Neural crest cell (in vitro differentiated cells): Measurements from ENCODE around the gene UTP11. TPM values are rescaled to one million over a fixed set of nuclear protein-coding genes. Genes with fewer than 3 reads are reported as not detected.
"Not testable (repeated sequence)": the region's sequence is repeated elsewhere in the genome, so short reads cannot be mapped to it uniquely, and the experiment has no call there.

Experiments
- DNase-seq: peaks from one replicate; pipeline ENCODE4 v3.0.0; 2021; ENCODE audit warnings: low read depth, mixed read lengths, low spot score
- H3K27ac Mint-ChIP-seq: one replicate; pipeline ENCODE4 v1.8.0; 2021; ENCODE audit warnings: mild to moderate bottlenecking, mixed read lengths; ENCODE audit not compliant: unreplicated experiment
- H3K27me3 Mint-ChIP-seq: 2 replicates; pipeline ENCODE4 v1.8.0; 2021; ENCODE audit warnings: low read depth, mild to moderate bottlenecking, mixed read lengths
- H3K36me3 Mint-ChIP-seq: 2 replicates; pipeline ENCODE4 v1.8.0; 2021; ENCODE audit warnings: low read depth, mild to moderate bottlenecking, mixed read lengths
- H3K4me1 Mint-ChIP-seq: 2 replicates; pipeline ENCODE4 v1.8.0; 2021; ENCODE audit warnings: mixed read lengths
- H3K4me3 Mint-ChIP-seq: one replicate; pipeline ENCODE4 v1.8.0; 2021; ENCODE audit warnings: mild to moderate bottlenecking, mixed read lengths
- H3K9me3 Mint-ChIP-seq: 2 replicates; pipeline ENCODE4 v1.8.0; 2021; ENCODE audit warnings: mixed read lengths
- CTCF ChIP-seq: fragments of 200-600 bp; sonication (generic); conservative IDR thresholded peaks from 2 replicates; pipeline ENCODE4 v1.5.0; 2021; ENCODE audit warnings: antibody characterized with exemption, mild to moderate bottlenecking
- total RNA-seq: library from RNA; stranded (reverse); gene quantifications from 2 replicates; pipeline ENCODE4 v1.2.1, GENCODE V29; 2021

The UTP11 gene
- total RNA-seq, 1 donor from 2014 or later = 41.2 TPM

GRCh38 chr1:38029685-38030511 lies 17.4 kb downstream of the UTP11 start:
- TF ChIP-seq CTCF = no peak
- H3K27ac Mint-ChIP-seq = no peak overlapping the region

GRCh38 chr1:38030596-38031512 lies 18.3 kb downstream of the UTP11 start:
- no peak for TF ChIP-seq CTCF
- peaks cover 31% of the 10 kb centered on the region for H3K4me1 Mint-ChIP-seq
- H3K36me3 Mint-ChIP-seq = no peaks in the 10 kb centered on the region

More at GRCh38 chr1:38029685-38030511, 17.4 kb downstream of the UTP11 start:
- peaks cover 6% of the 10 kb centered on the region for H3K27me3 Mint-ChIP-seq
- DNase-seq = no peak
- H3K4me3 Mint-ChIP-seq = peak overlapping the region; percentile 44
- H3K36me3 Mint-ChIP-seq = no peaks in the 10 kb centered on the region
- no peaks in the 10 kb centered on the region for H3K9me3 Mint-ChIP-seq
- peaks cover 31% of the 10 kb centered on the region for H3K4me1 Mint-ChIP-seq

GRCh38 chr1:38031513-38031866 lies 19.0 kb downstream of the UTP11 start:
- Mint-ChIP-seq H3K27ac (no peak overlapping the region), H3K4me3 (peak overlapping the region; percentile 20), H3K27me3 (peaks cover 6% of the 10 kb centered on the region), H3K9me3 (no peaks in the 10 kb centered on the region), H3K36me3 (no peaks in the 10 kb centered on the region), H3K4me1 (peaks cover 31% of the 10 kb centered on the region)
- DNase-seq = no peak
- TF ChIP-seq CTCF = no peak

More at GRCh38 chr1:38030596-38031512, 18.3 kb downstream of the UTP11 start:
- H3K27ac Mint-ChIP-seq = peak overlapping the region; percentile 67
- no peak overlapping the region for H3K4me3 Mint-ChIP-seq
- H3K9me3 Mint-ChIP-seq = no peaks in the 10 kb centered on the region
- peaks cover 6% of the 10 kb centered on the region for H3K27me3 Mint-ChIP-seq
- DNase-seq = no peak

- not testable (repeated sequence) for H3K4me3 Mint-ChIP-seq, H3K36me3 Mint-ChIP-seq, H3K27me3 Mint-ChIP-seq, DNase-seq, H3K9me3 Mint-ChIP-seq, H3K27ac Mint-ChIP-seq
- H3K4me1 Mint-ChIP-seq = peaks cover 27% of the 10 kb centered on the region
Observed at GRCh38 chr1:38032992-38033391, 20.5 kb downstream of the UTP11 start.

- Mint-ChIP-seq H3K9me3 (no peaks in the 10 kb centered on the region), H3K4me3 (no peak overlapping the region), H3K36me3 (peaks cover under 1% of the 10 kb centered on the region), H3K27me3 (peaks cover 8% of the 10 kb centered on the region), H3K4me1 (peaks cover 14% of the 10 kb centered on the region), H3K27ac (no peak overlapping the region)
- no peak for DNase-seq
- no peak for TF ChIP-seq CTCF
Observed at GRCh38 chr1:38034871-38035270, 22.3 kb downstream of the UTP11 start.
